ENCODE data around the gene LDLR.
"Not testable (repeated sequence)": the region's sequence is repeated elsewhere in the genome, so short reads cannot be mapped to it uniquely, and the experiment has no call there.

LDLR gene

GRCh38 chr19:11174336-11174735, 85.1 kb downstream of the LDLR start:
- no peak for DNase-seq

GRCh38 chr19:11175920-11176319, 86.7 kb downstream of the LDLR start:
- no peak for DNase-seq

- no peak for DNase-seq
Observed at GRCh38 chr19:11176466-11177193, 87.4 kb downstream of the LDLR start.

- DNase-seq = no peak
Observed at GRCh38 chr19:11177592-11177991, 88.3 kb downstream of the LDLR start.

- not testable (repeated sequence) for DNase-seq
Observed at GRCh38 chr19:11179145-11179465, 89.8 kb downstream of the LDLR start.

GRCh38 chr19:11179716-11180297, 90.5 kb downstream of the LDLR start:
- no peak for DNase-seq

GRCh38 chr19:11180346-11180745, 91.1 kb downstream of the LDLR start:
- DNase-seq = no peak

GRCh38 chr19:11180975-11181374, 91.7 kb downstream of the LDLR start:
- not testable (repeated sequence) for DNase-seq

- DNase-seq = no peak
Observed at GRCh38 chr19:11181488-11181887, 92.2 kb downstream of the LDLR start.
